ENCODE data around the gene P2RY8.
"Not testable (repeated sequence)": the region's sequence is repeated elsewhere in the genome, so short reads cannot be mapped to it uniquely, and the experiment has no call there.

P2RY8 gene

GRCh38 chrX:1442724-1443367 lies 94.1 kb downstream of the P2RY8 start:
- DNase-seq, result no peak

GRCh38 chrX:1442016-1442665 lies 94.8 kb downstream of the P2RY8 start:
- no peak for DNase-seq

GRCh38 chrX:1440506-1440905 lies 96.5 kb downstream of the P2RY8 start:
- no peak for DNase-seq

- DNase-seq, result no peak
Observed at GRCh38 chrX:1435241-1435895, 101.6 kb downstream of the P2RY8 start.

GRCh38 chrX:1434871-1435240 lies 102.1 kb downstream of the P2RY8 start:
- DNase-seq, result no peak

- DNase-seq, result no peak
Observed at GRCh38 chrX:1433646-1434357, 103.2 kb downstream of the P2RY8 start.

- no peak for DNase-seq
Observed at GRCh38 chrX:1430451-1430850, 106.5 kb downstream of the P2RY8 start.

- DNase-seq, result no peak
Observed at GRCh38 chrX:1427756-1428155, 109.2 kb downstream of the P2RY8 start.

GRCh38 chrX:1426321-1426720 lies 110.7 kb downstream of the P2RY8 start:
- DNase-seq, result not testable (repeated sequence)

- no peak for DNase-seq
Observed at GRCh38 chrX:1425381-1425780, 111.6 kb downstream of the P2RY8 start.

- no peak for DNase-seq
Observed at GRCh38 chrX:1424147-1424851, 112.7 kb downstream of the P2RY8 start.

GRCh38 chrX:1423215-1423614 lies 113.8 kb downstream of the P2RY8 start:
- no peak for DNase-seq

- DNase-seq, result no peak
Observed at GRCh38 chrX:1422135-1422465, 114.9 kb downstream of the P2RY8 start.

- DNase-seq, result no peak
Observed at GRCh38 chrX:1421433-1422134, 115.4 kb downstream of the P2RY8 start.

GRCh38 chrX:1420371-1420770 lies 116.6 kb downstream of the P2RY8 start:
- no peak for DNase-seq

GRCh38 chrX:1419545-1420355 lies 117.2 kb downstream of the P2RY8 start:
- no peak for DNase-seq

- DNase-seq, result no peak
Observed at GRCh38 chrX:1418901-1419544, 118.0 kb downstream of the P2RY8 start.

- DNase-seq, result no peak
Observed at GRCh38 chrX:1417921-1418771, 118.8 kb downstream of the P2RY8 start.

- DNase-seq, result no peak
Observed at GRCh38 chrX:1416965-1417760, 119.8 kb downstream of the P2RY8 start.
